Osteocyte (in vitro differentiated cells): ENCODE data around the gene PML. TPM values are rescaled to one million over a fixed set of nuclear protein-coding genes. Genes with fewer than 3 reads are reported as not detected.

Source experiments
- DNase-seq: peaks from one replicate; pipeline ENCODE4 v3.0.0; 2021; ENCODE audit warnings: mixed read lengths; ENCODE audit not compliant: unreplicated experiment; ENCODE audit errors: extremely low spot score
- H3K27ac Mint-ChIP-seq: one replicate; pipeline ENCODE4 v1.8.0; 2021; ENCODE audit warnings: mild to moderate bottlenecking, mixed read lengths; ENCODE audit not compliant: unreplicated experiment
- H3K27me3 Mint-ChIP-seq: one replicate; pipeline ENCODE4 v1.8.0; 2021; ENCODE audit warnings: mixed read lengths; ENCODE audit not compliant: unreplicated experiment
- H3K36me3 Mint-ChIP-seq: one replicate; pipeline ENCODE4 v1.8.0; 2021; ENCODE audit warnings: mixed read lengths; ENCODE audit not compliant: unreplicated experiment
- H3K4me1 Mint-ChIP-seq: one replicate; pipeline ENCODE4 v1.8.0; 2021; ENCODE audit warnings: mixed read lengths; ENCODE audit not compliant: unreplicated experiment
- H3K4me3 Mint-ChIP-seq: one replicate; pipeline ENCODE4 v1.8.0; 2021; ENCODE audit warnings: mild to moderate bottlenecking, moderate library complexity, mixed read lengths; ENCODE audit not compliant: unreplicated experiment
- H3K9me3 Mint-ChIP-seq: one replicate; pipeline ENCODE4 v1.8.0; 2021; ENCODE audit warnings: mixed read lengths; ENCODE audit not compliant: unreplicated experiment
- CTCF ChIP-seq: fragments of 200-600 bp; sonication (generic); IDR thresholded peaks from 2 replicates; pipeline ENCODE4 v1.5.0; 2021; ENCODE audit warnings: antibody characterized with exemption, mild to moderate bottlenecking, moderate library complexity
- total RNA-seq: library from RNA; stranded (reverse); gene quantifications from 2 replicates; pipeline ENCODE4 v1.2.1, GENCODE V29; 2021

The PML gene
- total RNA-seq, 1 donor from 2014 or later, result 63.1 TPM

GRCh38 chr15:73990250-73991005 lies 4.1 kb upstream of the PML start:
- no peak for TF ChIP-seq CTCF
- no peak overlapping the region for H3K27ac Mint-ChIP-seq
- H3K9me3 Mint-ChIP-seq, result no peaks in the 10 kb centered on the region
- H3K27me3 Mint-ChIP-seq, result no peaks in the 10 kb centered on the region
- H3K36me3 Mint-ChIP-seq, result no peaks in the 10 kb centered on the region
- peaks cover 70% of the 10 kb centered on the region for H3K4me1 Mint-ChIP-seq
- no peak for DNase-seq
- peak overlapping the region; percentile 82 for H3K4me3 Mint-ChIP-seq

DNA sequence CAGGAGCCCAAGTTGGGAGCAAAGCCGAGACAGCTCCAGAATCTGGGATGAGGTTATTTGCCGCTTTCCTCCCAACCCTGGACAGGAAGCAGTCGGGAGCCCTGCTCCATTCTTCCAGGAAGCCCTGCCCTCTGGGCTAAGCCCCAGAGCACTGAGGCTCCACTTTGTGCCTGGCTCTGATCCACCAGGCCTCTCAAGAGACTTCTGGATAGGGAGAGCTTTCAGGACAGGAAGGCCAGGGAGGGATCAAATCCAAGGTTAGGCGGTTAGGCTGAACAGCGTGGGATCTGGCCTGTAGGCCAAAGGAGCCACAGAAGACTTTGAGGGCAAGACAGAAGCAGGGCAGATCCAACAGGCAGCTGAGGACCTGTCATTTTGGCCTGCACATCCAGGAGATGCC lies 3.3 kb upstream of the PML start:
- H3K27ac Mint-ChIP-seq, result peak overlapping the region; percentile 72
- H3K4me3 Mint-ChIP-seq, result peak overlapping the region; percentile 82
- no peaks in the 10 kb centered on the region for H3K9me3 Mint-ChIP-seq
- TF ChIP-seq CTCF, result no peak
- no peaks in the 10 kb centered on the region for H3K27me3 Mint-ChIP-seq
- peaks cover 70% of the 10 kb centered on the region for H3K4me1 Mint-ChIP-seq
- no peaks in the 10 kb centered on the region for H3K36me3 Mint-ChIP-seq
- no peak for DNase-seq

- peaks cover 73% of the 10 kb centered on the region for H3K4me1 Mint-ChIP-seq
- no peaks in the 10 kb centered on the region for H3K36me3 Mint-ChIP-seq
- H3K27ac Mint-ChIP-seq, result peak within 1 kb of the TSS; percentile 72
- H3K27me3 Mint-ChIP-seq, result no peaks in the 10 kb centered on the region
- peak; percentile 98 for DNase-seq
- H3K9me3 Mint-ChIP-seq, result no peaks in the 10 kb centered on the region
- peak; percentile 94 for TF ChIP-seq CTCF
- H3K4me3 Mint-ChIP-seq, result peak within 1 kb of the TSS; percentile 82
These were observed 2.6 kb upstream of the PML start, which contains the start of gene STOML1 for GRCh38 chr15:73991726-73992593. TSS of gene STOML1 (minus strand) at chr15:73992295. CDS start at chr15:73992223, 72 bp downstream.

- Mint-ChIP-seq H3K4me1 (peaks cover 73% of the 10 kb centered on the region), H3K27me3 (no peaks in the 10 kb centered on the region), H3K9me3 (no peaks in the 10 kb centered on the region), H3K36me3 (no peaks in the 10 kb centered on the region), H3K4me3 (peak overlapping the region; percentile 82), H3K27ac (peak overlapping the region; percentile 63)
- no peak for DNase-seq
- TF ChIP-seq CTCF, result peak; percentile 16
These were observed 2.0 kb upstream of the PML start for GRCh38 chr15:73992594-73992898.
